KG1 (cell line): ENCODE data around the gene CFAP61.
"Not testable (repeated sequence)": the region's sequence is repeated elsewhere in the genome, so short reads cannot be mapped to it uniquely, and the experiment has no call there.

Experiments used
- DNase-seq: peaks from one replicate; lab custom pipeline; 2025; lab: John Stamatoyannopoulos, UW

The CFAP61 gene

GRCh38 chr20:20211274-20211987 lies 159.1 kb downstream of the CFAP61 start:
- no peak for DNase-seq

GRCh38 chr20:20211988-20212518 lies 159.7 kb downstream of the CFAP61 start:
- no peak for DNase-seq

GRCh38 chr20:20212675-20213096 lies 160.4 kb downstream of the CFAP61 start:
- DNase-seq = no peak

- no peak for DNase-seq
These were observed 161.3 kb downstream of the CFAP61 start for GRCh38 chr20:20213526-20214121.

- DNase-seq = no peak
These were observed 162.5 kb downstream of the CFAP61 start for GRCh38 chr20:20214757-20215275.

- no peak for DNase-seq
These were observed 163.8 kb downstream of the CFAP61 start for GRCh38 chr20:20215976-20216727.

GRCh38 chr20:20216941-20217340 lies 164.6 kb downstream of the CFAP61 start:
- DNase-seq = no peak

- DNase-seq = no peak
These were observed 165.3 kb downstream of the CFAP61 start for GRCh38 chr20:20217621-20218020.

- not testable (repeated sequence) for DNase-seq
These were observed 165.8 kb downstream of the CFAP61 start for GRCh38 chr20:20218106-20218505.

GRCh38 chr20:20219016-20219415 lies 166.7 kb downstream of the CFAP61 start:
- no peak for DNase-seq

- no peak for DNase-seq
These were observed 167.8 kb downstream of the CFAP61 start for GRCh38 chr20:20220134-20220533.

- DNase-seq = no peak
These were observed 171.6 kb downstream of the CFAP61 start for GRCh38 chr20:20223981-20224380.

GRCh38 chr20:20224806-20225205 lies 172.5 kb downstream of the CFAP61 start:
- DNase-seq = no peak

- no peak for DNase-seq
These were observed 173.2 kb downstream of the CFAP61 start for GRCh38 chr20:20225325-20226043.

GRCh38 chr20:20226554-20226953 lies 174.2 kb downstream of the CFAP61 start:
- no peak for DNase-seq

- DNase-seq = no peak
These were observed 174.8 kb downstream of the CFAP61 start for GRCh38 chr20:20227013-20227571.

- DNase-seq = no peak
These were observed 176.0 kb downstream of the CFAP61 start for GRCh38 chr20:20228351-20228750.

- no peak for DNase-seq
These were observed 177.3 kb downstream of the CFAP61 start for GRCh38 chr20:20229595-20229994.

GRCh38 chr20:20230741-20231140 lies 178.4 kb downstream of the CFAP61 start:
- DNase-seq = no peak

GRCh38 chr20:20231528-20232298 lies 179.4 kb downstream of the CFAP61 start:
- DNase-seq = no peak

- DNase-seq = peak; percentile 67
These were observed 180.7 kb downstream of the CFAP61 start for GRCh38 chr20:20233041-20233514.
